NCI-H1417 treated with DMSO at 0.1 percent for 48 hours (cell line): ENCODE data around the gene MYBPC1.

Source experiments
- DNase-seq: peaks from one replicate; lab custom pipeline; 2025; lab: John Stamatoyannopoulos, UW

MYBPC1 gene

GRCh38 chr12:101604132-101604531, 9.4 kb downstream of the MYBPC1 start:
- no peak for DNase-seq

- DNase-seq = no peak
Observed at GRCh38 chr12:101607894-101608293, 13.1 kb downstream of the MYBPC1 start.

GRCh38 chr12:101608301-101609133, 13.7 kb downstream of the MYBPC1 start:
- no peak for DNase-seq

DNA sequence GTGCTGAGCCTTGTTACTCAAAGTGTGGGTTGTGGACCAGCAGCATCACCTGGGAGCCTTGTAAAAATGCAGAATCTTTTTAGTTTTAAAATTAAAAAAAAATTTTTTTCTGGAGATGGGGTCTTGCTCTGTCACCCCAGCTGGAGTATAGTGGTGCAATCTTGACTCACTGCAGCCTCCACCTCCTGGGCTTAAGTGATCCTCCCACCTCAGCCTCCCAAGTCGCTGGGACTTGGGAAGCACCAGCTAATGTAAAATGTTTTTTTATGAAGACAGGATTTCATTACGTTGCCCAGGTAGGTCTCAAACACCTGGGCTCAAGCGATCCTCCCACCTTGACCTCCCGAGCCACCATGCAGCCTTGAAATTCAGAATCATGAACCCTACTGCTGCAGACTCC, 14.4 kb downstream of the MYBPC1 start:
- DNase-seq = no peak

- DNase-seq = no peak
Observed at GRCh38 chr12:101612160-101612916, 17.6 kb downstream of the MYBPC1 start.

DNA sequence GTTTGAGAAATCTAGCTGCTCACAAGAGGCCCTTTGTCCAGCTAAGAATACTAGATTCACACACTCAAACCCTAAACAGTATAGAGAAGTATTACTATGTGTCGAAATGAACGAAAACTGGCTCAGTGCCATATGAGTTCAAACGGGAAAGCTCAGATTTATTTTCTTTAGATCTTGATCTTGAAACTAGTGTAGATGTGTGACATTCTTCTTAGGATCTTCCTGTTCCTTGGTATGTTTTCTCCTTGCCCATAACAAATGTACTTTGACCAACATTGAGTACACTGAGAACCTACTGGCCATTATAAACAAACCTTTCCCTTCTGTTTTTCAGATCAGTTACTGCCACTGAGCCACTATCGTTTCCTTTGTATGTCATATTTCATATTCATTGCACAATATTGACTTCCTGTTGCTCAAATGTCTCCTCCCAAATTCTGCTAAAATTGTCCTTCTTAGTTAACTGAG, 21.3 kb downstream of the MYBPC1 start:
- DNase-seq = no peak

DNA sequence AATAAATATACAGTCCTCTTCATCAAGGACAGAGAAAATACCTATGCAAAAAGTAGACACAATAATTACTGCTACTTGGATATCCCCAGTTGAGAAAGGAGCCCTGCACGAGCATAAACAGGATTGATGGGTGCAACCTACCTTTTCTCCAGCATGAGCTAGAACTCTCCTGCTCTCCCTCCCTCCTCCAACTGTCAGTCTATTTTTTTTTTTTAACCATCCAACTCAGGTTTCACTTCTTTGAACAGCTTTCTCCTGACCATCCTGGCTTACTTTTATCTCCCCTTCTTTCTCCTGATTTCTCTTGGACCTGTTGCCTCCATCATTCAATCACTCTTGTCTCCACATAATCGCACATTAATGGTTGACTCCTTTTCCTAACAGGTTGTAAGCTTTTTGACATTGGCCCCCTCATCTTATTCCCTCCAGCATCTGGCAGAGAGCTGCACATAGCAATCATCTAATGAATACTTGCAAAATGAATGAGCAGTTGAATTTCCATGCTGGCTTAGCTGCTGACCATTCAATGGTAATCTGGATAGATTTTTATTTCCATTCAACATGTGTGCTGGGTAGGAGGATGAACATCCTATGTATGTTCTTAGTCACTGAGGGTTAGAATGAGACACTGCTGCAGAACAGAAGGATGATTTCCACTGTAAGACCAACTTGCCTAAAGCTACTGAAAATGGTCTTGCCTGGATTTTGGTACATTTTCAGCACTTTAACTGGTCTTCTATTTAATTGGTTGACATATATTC, 24.4 kb downstream of the MYBPC1 start:
- DNase-seq = no peak

- peak; percentile 76 for DNase-seq
Observed at GRCh38 chr12:101619858-101620761, 25.3 kb downstream of the MYBPC1 start.

- DNase-seq = no peak
Observed at GRCh38 chr12:101620762-101621133, 26.0 kb downstream of the MYBPC1 start.

DNA sequence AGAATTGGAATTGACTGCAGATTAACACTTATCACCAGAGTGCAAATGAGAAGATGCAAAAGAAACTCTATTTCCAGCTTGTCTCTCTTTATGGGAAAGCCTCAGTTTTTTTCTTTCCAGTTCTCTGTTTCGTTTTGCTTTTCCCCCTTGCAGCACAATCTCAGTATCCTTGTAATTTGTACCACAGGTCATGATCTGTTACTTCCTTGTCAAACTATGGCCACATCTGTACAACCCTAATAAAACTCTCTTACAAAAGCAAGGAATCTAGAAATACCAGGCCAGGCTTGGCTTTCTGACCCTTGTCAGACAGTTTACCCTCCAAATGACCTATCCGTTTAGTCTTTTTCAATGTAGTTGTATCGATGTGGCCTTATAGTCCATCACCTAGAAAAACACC, 33.9 kb downstream of the MYBPC1 start:
- DNase-seq = no peak

DNA sequence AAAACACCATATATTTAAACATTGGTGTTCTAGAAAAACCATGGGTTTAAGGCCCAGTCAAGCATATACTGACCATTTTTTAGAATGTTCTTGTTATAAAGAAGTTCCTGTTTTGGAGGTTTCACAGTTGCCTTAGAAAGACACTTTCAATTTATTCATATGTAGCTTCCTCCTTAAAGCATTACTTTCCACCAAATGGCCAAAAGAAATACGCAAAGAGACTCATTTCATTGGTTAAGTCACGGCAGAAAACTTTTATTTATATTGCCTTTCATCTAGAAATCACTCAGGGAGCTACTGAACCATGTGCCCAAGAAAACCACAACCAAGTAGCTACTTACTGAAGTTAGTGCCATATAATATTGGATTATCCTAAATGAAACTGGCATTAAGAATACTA, 40.0 kb downstream of the MYBPC1 start:
- no peak for DNase-seq

DNA sequence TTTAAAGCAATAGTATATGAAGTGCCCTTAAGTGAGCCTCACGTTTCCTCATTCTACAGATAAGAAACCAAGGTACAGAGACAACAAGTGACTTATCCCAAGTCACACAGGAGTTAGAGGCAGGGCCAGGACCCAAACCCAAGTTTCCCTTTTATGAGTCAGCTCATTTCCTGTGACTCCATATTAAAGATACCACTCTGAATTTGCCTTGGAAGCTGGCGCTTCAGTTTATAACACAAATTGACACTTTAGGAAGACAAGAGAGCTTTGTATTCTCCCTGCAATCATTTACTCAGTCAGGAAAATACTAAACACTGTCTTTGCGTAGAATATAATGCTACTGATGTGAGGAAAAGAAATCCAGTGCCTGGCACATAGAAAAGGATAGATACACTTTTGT, 43.2 kb downstream of the MYBPC1 start:
- DNase-seq = no peak

DNA sequence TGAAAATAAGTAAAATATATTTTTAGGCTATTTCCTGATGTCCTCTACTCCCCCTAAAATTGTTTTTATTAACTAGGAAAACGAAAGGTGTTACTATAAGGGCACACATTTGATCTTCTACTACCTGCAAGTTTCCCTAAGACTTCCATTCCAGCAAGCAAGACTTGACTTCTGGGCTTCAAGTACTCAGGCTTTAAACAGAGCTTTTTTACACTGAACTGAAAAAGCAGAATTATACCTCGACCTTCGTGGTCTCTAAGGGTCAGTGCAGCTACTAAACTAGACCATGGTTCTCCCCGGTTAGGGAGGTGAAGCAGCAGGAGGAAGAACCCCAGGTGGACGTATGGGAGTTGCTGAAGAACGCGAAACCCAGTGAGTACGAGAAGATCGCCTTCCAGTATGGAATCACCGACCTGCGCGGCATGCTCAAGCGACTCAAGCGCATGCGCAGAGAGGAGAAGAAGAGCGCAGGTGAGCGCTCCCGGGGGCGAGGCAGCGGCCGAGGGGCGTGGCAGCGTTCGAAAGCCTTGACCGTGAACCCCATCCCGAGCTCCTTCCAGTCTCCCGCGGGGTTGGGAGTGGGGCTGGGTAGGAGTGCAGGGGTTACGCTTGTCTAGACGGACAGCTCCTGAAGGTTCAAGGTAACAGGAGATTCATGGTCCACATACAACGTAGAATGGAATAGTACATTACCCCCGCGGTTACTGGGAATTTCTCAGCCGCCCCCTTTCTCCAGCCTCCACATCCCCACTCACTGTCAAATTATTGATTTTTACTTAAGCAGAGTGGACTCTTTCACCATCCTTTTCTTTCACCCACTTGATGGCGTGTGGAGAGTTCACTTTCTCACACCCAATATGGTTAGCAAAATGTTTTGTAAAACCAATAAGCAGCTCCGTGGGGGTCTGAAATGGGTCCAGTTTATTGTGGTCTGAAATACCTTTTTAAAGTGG, 47.6 kb downstream of the MYBPC1 start:
- no peak for DNase-seq

- no peak for DNase-seq
Observed at GRCh38 chr12:101647711-101648110, 52.9 kb downstream of the MYBPC1 start.

GRCh38 chr12:101648195-101648594, 53.4 kb downstream of the MYBPC1 start:
- no peak for DNase-seq

GRCh38 chr12:101650346-101651117, 55.8 kb downstream of the MYBPC1 start:
- no peak for DNase-seq

DNA sequence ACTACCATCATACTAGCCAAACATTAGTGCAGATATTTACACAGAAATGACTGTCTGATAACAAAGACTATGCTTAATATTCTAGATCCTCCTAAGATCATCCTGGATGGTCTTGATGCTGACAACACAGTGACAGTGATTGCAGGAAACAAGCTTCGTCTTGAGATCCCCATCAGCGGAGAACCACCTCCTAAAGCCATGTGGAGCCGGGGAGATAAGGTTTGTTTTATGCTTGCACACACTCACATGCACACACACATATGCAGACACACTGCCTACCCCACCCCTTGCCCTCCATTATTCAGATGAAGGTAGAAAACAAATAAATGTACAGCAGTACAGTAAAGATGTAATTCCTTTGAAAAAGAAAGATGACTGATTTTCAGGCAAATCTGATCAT, 58.3 kb downstream of the MYBPC1 start:
- no peak for DNase-seq

DNA sequence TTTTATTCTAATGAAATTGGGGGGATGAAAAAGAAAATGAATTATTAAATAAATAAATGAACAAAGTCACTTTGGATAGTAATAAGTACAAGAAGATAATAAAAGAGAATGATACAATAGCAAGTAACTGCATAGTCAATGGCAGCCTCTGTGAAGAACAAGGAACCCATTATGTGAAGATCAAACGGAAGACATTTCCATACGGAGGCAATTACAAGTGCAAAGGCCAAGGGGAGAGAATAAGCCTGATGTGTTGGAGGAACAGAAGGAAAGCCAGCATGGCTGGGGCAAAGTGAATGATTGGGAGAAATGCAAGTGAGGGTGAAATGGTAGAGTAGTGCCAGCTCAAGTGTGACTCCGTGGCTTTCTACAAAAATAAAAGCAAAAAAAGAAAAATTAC, 58.7 kb downstream of the MYBPC1 start:
- no peak for DNase-seq

GRCh38 chr12:101654442-101654841, 59.7 kb downstream of the MYBPC1 start:
- no peak for DNase-seq

- DNase-seq = no peak
Observed at GRCh38 chr12:101655393-101655792, 60.6 kb downstream of the MYBPC1 start.
